Testis (tissue), 2 donors: Measurements from ENCODE around the gene SURF6.

ENCODE experiments used
- CTCF ChIP-seq, 3 experiments: fragments of 450-650 bp in 2 of 3; fragments of 200-600 bp in 1 of 3; sonication (generic) in 1 of 3; IDR thresholded peaks; one replicate each; pipeline ENCODE4 v1.5.1; 2016 to 2019; ENCODE audit warnings: antibody characterized with exemption in 3 of 3, mild to moderate bottlenecking in 2 of 3, moderate library complexity in 1 of 3
- POLR2A ChIP-seq: fragments of 450-650 bp; IDR thresholded peaks from one replicate; pipeline ENCODE4 v1.6.1; 2017; ENCODE audit warnings: antibody characterized with exemption, mild to moderate bottlenecking, moderate library complexity

GRCh38 chr9:133359399-133360175 is 23.6 kb upstream of the SURF6 start:
- TF ChIP-seq CTCF (IDR thresholded peaks at IDR 0.05) (peak in 1 of 3 experiments; percentile 7), POLR2A (no peak)
